Trophoblast cell (in vitro differentiated cells and primary cell): ENCODE measurements around the gene ADCYAP1R1.
A peak's percentile ranks its signal among the peaks of the same experiment; 100 is the strongest.

Experiments
- DNase-seq, 2 donors: peaks; one replicate each; pipeline ENCODE4 v3.0.0-alpha.2; 2016
- H2AFZ ChIP-seq: 2 replicates; pipeline ENCODE4 v1.6.1; 2013; ENCODE audit warnings: low read length, moderate library complexity, mild to moderate bottlenecking; ENCODE audit not compliant: insufficient read depth, poor library complexity
- H2AK5ac ChIP-seq: 2 replicates; pipeline ENCODE4 v1.6.1; 2013; ENCODE audit warnings: mild to moderate bottlenecking, low read length
- H2BK120ac ChIP-seq: 2 replicates; pipeline ENCODE4 v1.6.1; 2013; ENCODE audit warnings: low read length, mild to moderate bottlenecking, moderate library complexity; ENCODE audit not compliant: insufficient read depth, poor library complexity
- H2BK12ac ChIP-seq: 2 replicates; pipeline ENCODE4 v1.6.1; 2013; ENCODE audit warnings: mild to moderate bottlenecking, low read length, moderate library complexity
- H2BK5ac ChIP-seq: 2 replicates; pipeline ENCODE4 v1.6.1; 2013; ENCODE audit warnings: low read length, low read depth, moderate library complexity, mild to moderate bottlenecking; ENCODE audit not compliant: poor library complexity
- H3K14ac ChIP-seq: 2 replicates; pipeline ENCODE4 v1.6.1; 2013; ENCODE audit warnings: mild to moderate bottlenecking, low read length
- H3K18ac ChIP-seq: 2 replicates; pipeline ENCODE4 v1.6.1; 2013; ENCODE audit warnings: mild to moderate bottlenecking, low read length
- H3K23ac ChIP-seq: 2 replicates; pipeline ENCODE4 v1.6.1; 2013; ENCODE audit warnings: low read length
- H3K27ac ChIP-seq: 2 replicates; pipeline ENCODE4 v1.5.1; 2013; ENCODE audit warnings: low read depth, mild to moderate bottlenecking, inconsistent platforms, low read length, moderate library complexity
- H3K27me3 ChIP-seq: 2 replicates; pipeline ENCODE4 v1.6.1; 2013; ENCODE audit warnings: inconsistent platforms, mild to moderate bottlenecking, low read length, moderate library complexity; ENCODE audit not compliant: insufficient read depth
- H3K36me3 ChIP-seq, 2 experiments: 1 replicate in 1 of 2; 2 replicates in 1 of 2; pipeline ENCODE4 v1.6.1; 2013; ENCODE audit warnings: low read length in 2 of 2, mild to moderate bottlenecking in 2 of 2, moderate library complexity in 1 of 2; ENCODE audit not compliant: insufficient read depth in 2 of 2, control insufficient read depth in 1 of 2
- H3K4ac ChIP-seq: 2 replicates; pipeline ENCODE4 v1.6.1; 2013; ENCODE audit warnings: low read depth, mild to moderate bottlenecking, low read length, moderate library complexity
- H3K4me1 ChIP-seq, 2 experiments: 1 replicate in 1 of 2; 2 replicates in 1 of 2; pipeline ENCODE4 v1.6.1; 2013; ENCODE audit warnings: low read length in 2 of 2, mild to moderate bottlenecking in 2 of 2, moderate library complexity in 1 of 2; ENCODE audit not compliant: insufficient read depth in 2 of 2, control insufficient read depth in 1 of 2
- H3K4me2 ChIP-seq: 2 replicates; pipeline ENCODE4 v1.6.1; 2013; ENCODE audit warnings: inconsistent platforms, mild to moderate bottlenecking, low read length, moderate library complexity
- H3K4me3 ChIP-seq: 2 replicates; pipeline ENCODE4 v1.5.1; 2013; ENCODE audit warnings: mild to moderate bottlenecking, low read depth, low read length, inconsistent platforms
- H3K79me1 ChIP-seq: one replicate; pipeline ENCODE4 v1.6.1; 2013; ENCODE audit warnings: low read length
- H3K79me2 ChIP-seq: 2 replicates; pipeline ENCODE4 v1.6.1; 2013; ENCODE audit warnings: low read length, mild to moderate bottlenecking; ENCODE audit not compliant: control insufficient read depth, insufficient read depth, poor library complexity
- H3K9ac ChIP-seq: 2 replicates; pipeline ENCODE4 v1.6.1; 2013; ENCODE audit warnings: mild to moderate bottlenecking, low read length
- H3K9me3 ChIP-seq: 2 replicates; pipeline ENCODE4 v1.6.1; 2013; ENCODE audit warnings: low read depth, mild to moderate bottlenecking, control low read depth, inconsistent platforms, low read length; ENCODE audit not compliant: insufficient read depth
- H4K12ac ChIP-seq: 2 replicates; pipeline ENCODE4 v1.6.1; 2013; ENCODE audit warnings: low read depth, mild to moderate bottlenecking, low read length, moderate library complexity
- H4K8ac ChIP-seq: 2 replicates; pipeline ENCODE4 v1.6.1; 2013; ENCODE audit warnings: low read depth, mild to moderate bottlenecking, low read length, moderate library complexity
- H4K91ac ChIP-seq: one replicate; pipeline ENCODE4 v1.6.1; 2013; ENCODE audit warnings: low read depth, mild to moderate bottlenecking, low read length, moderate library complexity
- WGBS: extraction: QIAGEN DNeasy Blood & Tissue Kit; methylation state at CpG from one replicate; pipeline ENCODE4 v1.1.7; 2013; ENCODE audit warnings: missing lambda C conversion rate; ENCODE audit not compliant: insufficient read length, insufficient coverage; ENCODE audit errors: extremely low coverage; 5-methylcytosine and 5-hydroxymethylcytosine counted together

Gene ADCYAP1R1

DNA sequence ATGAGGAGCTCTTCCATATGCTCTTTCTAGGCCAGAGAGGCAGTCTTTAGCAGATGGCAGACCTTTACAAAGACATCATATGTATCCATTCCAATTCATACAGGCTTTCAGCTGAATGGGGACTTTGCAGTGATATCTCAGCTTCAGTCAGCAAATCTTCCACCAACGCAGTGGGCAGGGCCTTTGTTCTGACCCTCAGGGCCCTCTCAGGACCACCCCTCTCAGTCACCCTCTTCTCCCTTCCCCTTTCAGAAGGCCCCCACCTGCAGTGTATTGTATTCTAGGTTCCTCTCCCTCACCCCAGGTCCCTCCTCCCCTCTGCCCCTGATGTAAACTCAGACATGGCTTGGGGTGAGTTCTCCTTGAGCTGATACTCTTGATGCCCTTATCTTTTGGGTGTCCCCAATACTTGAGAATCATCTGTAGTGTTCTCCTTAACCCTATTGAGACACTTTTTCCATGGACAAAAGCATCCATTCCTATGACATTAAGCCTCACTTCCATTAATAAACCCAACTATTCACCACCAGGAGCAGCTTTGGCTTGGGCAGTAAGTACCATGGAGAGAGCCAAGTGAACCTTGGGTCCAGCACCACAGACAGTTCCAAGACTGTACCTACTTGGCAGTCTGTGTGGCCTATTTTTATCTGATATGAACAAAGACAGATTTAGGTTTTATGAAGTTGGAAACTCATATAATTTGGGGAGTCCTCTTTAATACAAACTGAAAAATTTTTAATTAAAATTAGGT, 62.7 kb downstream of the ADCYAP1R1 start:
- DNase-seq = peak in 1 of 2 donors; percentile 48
- no peaks in the 10 kb centered on the region for H3K36me3 ChIP-seq
- H3K4me1 ChIP-seq = no peaks in the 10 kb centered on the region
- H3K14ac ChIP-seq = no peak overlapping the region
- H3K9me3 ChIP-seq = no peaks in the 10 kb centered on the region
- H4K12ac ChIP-seq = no peak overlapping the region
- WGBS = no CpG with 5 or more reads among the region's 1 CpG
- no peak overlapping the region for H2AK5ac ChIP-seq
- no peak overlapping the region for H2BK12ac ChIP-seq
- no peak overlapping the region for H3K27ac ChIP-seq
- H2BK120ac ChIP-seq = no peak overlapping the region
- no peak overlapping the region for H4K8ac ChIP-seq
- no peak overlapping the region for H3K9ac ChIP-seq
- H3K4ac ChIP-seq = no peak overlapping the region
- no peak overlapping the region for H3K23ac ChIP-seq
- H3K79me1 ChIP-seq = no peaks in the 10 kb centered on the region
- no peak overlapping the region for H4K91ac ChIP-seq
- no peak overlapping the region for H3K4me3 ChIP-seq
- H3K79me2 ChIP-seq = no peaks in the 10 kb centered on the region
- H3K27me3 ChIP-seq = no peaks in the 10 kb centered on the region
- no peak overlapping the region for H3K18ac ChIP-seq
- H3K4me2 ChIP-seq = no peak overlapping the region
- no peak overlapping the region for H2AFZ ChIP-seq
- H2BK5ac ChIP-seq = no peak overlapping the region

- Histone ChIP-seq H3K79me2 (no peaks in the 10 kb centered on the region), H3K27ac (no peak overlapping the region), H3K4ac (no peak overlapping the region), H3K79me1 (no peaks in the 10 kb centered on the region), H2BK120ac (no peak overlapping the region), H4K8ac (no peak overlapping the region), H4K12ac (no peak overlapping the region), H3K9ac (no peak overlapping the region), H4K91ac (no peak overlapping the region), H2AK5ac (no peak overlapping the region), H3K4me3 (no peak overlapping the region), H2AFZ (no peak overlapping the region), H3K27me3 (no peaks in the 10 kb centered on the region), H3K9me3 (no peaks in the 10 kb centered on the region), H3K36me3 (no peaks in the 10 kb centered on the region), H2BK12ac (no peak overlapping the region), H3K14ac (no peak overlapping the region), H2BK5ac (no peak overlapping the region), H3K18ac (no peak overlapping the region), H3K23ac (no peak overlapping the region), H3K4me2 (no peak overlapping the region), H3K4me1 (no peaks in the 10 kb centered on the region)
- no peak for DNase-seq
- WGBS = no CpG with 5 or more reads among the region's 3 CpGs
Observed at GRCh38 chr7:31116615-31117014, 64.5 kb downstream of the ADCYAP1R1 start.

DNA sequence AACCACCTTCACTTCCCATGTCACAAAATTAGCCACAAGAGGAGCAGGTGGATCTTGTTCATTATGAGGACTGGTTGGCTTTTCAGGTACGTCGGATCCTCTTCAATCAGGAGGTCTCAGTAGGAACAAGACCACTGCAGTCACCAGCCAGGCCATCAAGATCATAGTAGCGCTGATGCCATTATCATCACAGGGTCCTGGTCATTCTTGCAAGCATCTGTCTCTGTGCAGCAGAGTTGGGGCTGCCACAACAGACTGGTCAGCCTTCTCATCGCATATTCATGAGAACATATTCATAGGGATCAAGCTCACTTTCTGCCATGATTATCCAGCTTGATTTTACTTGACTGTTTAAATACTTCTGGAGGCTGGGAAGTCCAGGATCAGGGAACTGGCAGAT, 67.1 kb downstream of the ADCYAP1R1 start:
- H3K18ac ChIP-seq = no peak overlapping the region
- H3K4me1 ChIP-seq = no peaks in the 10 kb centered on the region
- H2BK12ac ChIP-seq = no peak overlapping the region
- H3K27ac ChIP-seq = no peak overlapping the region
- no peak overlapping the region for H3K4ac ChIP-seq
- no CpG with 5 or more reads among the region's 4 CpGs for whole genome bisulfite sequencing
- no peak overlapping the region for H4K8ac ChIP-seq
- H3K14ac ChIP-seq = no peak overlapping the region
- H3K27me3 ChIP-seq = no peaks in the 10 kb centered on the region
- H3K4me2 ChIP-seq = no peak overlapping the region
- no peak overlapping the region for H3K9ac ChIP-seq
- no peaks in the 10 kb centered on the region for H3K36me3 ChIP-seq
- H3K79me1 ChIP-seq = no peaks in the 10 kb centered on the region
- no peak overlapping the region for H2AK5ac ChIP-seq
- no peak for DNase-seq
- no peak overlapping the region for H2AFZ ChIP-seq
- H4K91ac ChIP-seq = no peak overlapping the region
- H2BK120ac ChIP-seq = no peak overlapping the region
- H4K12ac ChIP-seq = no peak overlapping the region
- H3K23ac ChIP-seq = no peak overlapping the region
- no peaks in the 10 kb centered on the region for H3K79me2 ChIP-seq
- H2BK5ac ChIP-seq = no peak overlapping the region
- H3K4me3 ChIP-seq = no peak overlapping the region
- H3K9me3 ChIP-seq = no peaks in the 10 kb centered on the region

- Histone ChIP-seq H3K9ac (no peak overlapping the region), H2BK5ac (no peak overlapping the region), H3K4ac (no peak overlapping the region), H3K27me3 (no peaks in the 10 kb centered on the region), H4K8ac (no peak overlapping the region), H4K12ac (no peak overlapping the region), H3K27ac (no peak overlapping the region), H3K4me3 (no peak overlapping the region), H2AK5ac (no peak overlapping the region), H4K91ac (no peak overlapping the region), H3K23ac (no peak overlapping the region), H3K36me3 (no peaks in the 10 kb centered on the region), H3K18ac (no peak overlapping the region), H2AFZ (no peak overlapping the region), H3K4me2 (no peak overlapping the region), H3K79me1 (no peaks in the 10 kb centered on the region), H3K14ac (no peak overlapping the region), H3K79me2 (no peaks in the 10 kb centered on the region), H3K9me3 (no peaks in the 10 kb centered on the region), H2BK120ac (no peak overlapping the region), H3K4me1 (no peaks in the 10 kb centered on the region), H2BK12ac (no peak overlapping the region)
- DNase-seq = no peak
- no CpG with 5 or more reads among the region's 3 CpGs for WGBS
Observed at GRCh38 chr7:31120800-31121513, 68.8 kb downstream of the ADCYAP1R1 start.
